Mesenchymal stem cell (in vitro differentiated cells and primary cell): Measurements from ENCODE around the gene GRXCR1.

Source experiments
- DNase-seq: peaks from one replicate; pipeline ENCODE4 v3.0.0-alpha.2; 2013
- H2AFZ ChIP-seq: one replicate; pipeline ENCODE4 v1.6.1; 2013; ENCODE audit warnings: low read depth, mild to moderate bottlenecking, control low read depth, inconsistent platforms, low read length, moderate library complexity
- H2AK5ac ChIP-seq: 2 replicates; pipeline ENCODE4 v1.6.1; 2013; ENCODE audit warnings: low read length, moderate library complexity, mild to moderate bottlenecking, inconsistent platforms; ENCODE audit not compliant: severe bottlenecking
- H2BK120ac ChIP-seq: one replicate; pipeline ENCODE4 v1.6.1; 2013; ENCODE audit warnings: low read depth, mild to moderate bottlenecking, inconsistent platforms, low read length, moderate library complexity
- H2BK12ac ChIP-seq, 2 experiments: one replicate each; pipeline ENCODE4 v1.6.1; 2013; ENCODE audit warnings: inconsistent platforms in 2 of 2, low read length in 2 of 2, mild to moderate bottlenecking in 2 of 2, moderate library complexity in 2 of 2, control low read depth in 1 of 2
- H2BK15ac ChIP-seq: one replicate; pipeline ENCODE4 v1.6.1; 2013; ENCODE audit warnings: mild to moderate bottlenecking, low read depth, inconsistent platforms; ENCODE audit not compliant: poor library complexity, severe bottlenecking
- H2BK5ac ChIP-seq: 2 replicates; pipeline ENCODE4 v1.6.1; 2013; ENCODE audit warnings: low read depth, mild to moderate bottlenecking, low read length, control low read depth, inconsistent platforms; ENCODE audit not compliant: poor library complexity, severe bottlenecking
- H3K14ac ChIP-seq, 2 experiments: one replicate each; pipeline ENCODE4 v1.6.1; 2013; ENCODE audit warnings: inconsistent platforms in 2 of 2, low read length in 2 of 2, control low read depth in 1 of 2, mild to moderate bottlenecking in 1 of 2, moderate library complexity in 1 of 2
- H3K18ac ChIP-seq, 2 experiments: one replicate each; pipeline ENCODE4 v1.6.1; 2013; ENCODE audit warnings: inconsistent platforms in 2 of 2, low read length in 2 of 2, control low read depth in 1 of 2, low read depth in 1 of 2, mild to moderate bottlenecking in 1 of 2
- H3K23ac ChIP-seq, 2 experiments: one replicate each; pipeline ENCODE4 v1.6.1; 2013; ENCODE audit warnings: inconsistent platforms in 2 of 2, low read length in 2 of 2, mild to moderate bottlenecking in 2 of 2, moderate library complexity in 2 of 2, control low read depth in 1 of 2
- H3K27ac ChIP-seq: 2 replicates; pipeline ENCODE4 v1.5.1; 2013; ENCODE audit warnings: mild to moderate bottlenecking, moderate library complexity, low read length, control low read depth, inconsistent platforms; ENCODE audit not compliant: poor library complexity, severe bottlenecking
- H3K27me3 ChIP-seq, 2 experiments: 2 replicates each; pipeline versions ENCODE4 v1.6.1 to v1.7.0; 2013; ENCODE audit warnings: low read length in 2 of 2, mild to moderate bottlenecking in 2 of 2, moderate library complexity in 2 of 2, control low read depth in 1 of 2, inconsistent platforms in 1 of 2; ENCODE audit not compliant: control insufficient read depth in 1 of 2, insufficient read depth in 1 of 2
- H3K36me3 ChIP-seq, 2 experiments: 2 replicates each; pipeline versions ENCODE4 v1.6.1 to v1.7.0; 2013; ENCODE audit warnings: low read length in 2 of 2, control low read depth in 1 of 2, inconsistent platforms in 1 of 2, low read depth in 1 of 2, mild to moderate bottlenecking in 1 of 2; ENCODE audit not compliant: insufficient read depth in 2 of 2, control insufficient read depth in 1 of 2
- H3K4ac ChIP-seq, 2 experiments: one replicate each; pipeline ENCODE4 v1.6.1; 2013; ENCODE audit warnings: inconsistent platforms in 2 of 2, low read length in 2 of 2, mild to moderate bottlenecking in 2 of 2, moderate library complexity in 2 of 2, control low read depth in 1 of 2, low read depth in 1 of 2
- H3K4me1 ChIP-seq: 2 replicates; pipeline ENCODE4 v1.6.1; 2013; ENCODE audit warnings: low read depth, low read length, control low read depth; ENCODE audit not compliant: control insufficient read depth, insufficient read depth
- H3K4me2 ChIP-seq: 2 replicates; pipeline ENCODE4 v1.6.1; 2013; ENCODE audit warnings: low read length, mild to moderate bottlenecking, inconsistent platforms; ENCODE audit not compliant: poor library complexity, severe bottlenecking
- H3K4me3 ChIP-seq, 2 experiments: 2 replicates each; pipeline versions ENCODE4 v1.5.1 to v1.7.0; 2013; ENCODE audit warnings: low read length in 2 of 2, mild to moderate bottlenecking in 2 of 2, control low read depth in 1 of 2, low read depth in 1 of 2; ENCODE audit not compliant: insufficient read depth in 1 of 2
- H3K79me1 ChIP-seq: replicated peaks from 2 replicates; pipeline ENCODE4 v1.6.1; 2013; ENCODE audit warnings: mild to moderate bottlenecking, control low read depth, low read length, inconsistent platforms; ENCODE audit not compliant: poor library complexity, severe bottlenecking
- H3K9ac ChIP-seq: 2 replicates; pipeline ENCODE4 v1.7.0; 2013; ENCODE audit warnings: mild to moderate bottlenecking, low read length, moderate library complexity
- H3K9me3 ChIP-seq: 2 replicates; pipeline ENCODE4 v1.7.0; 2013; ENCODE audit warnings: mild to moderate bottlenecking, low read length; ENCODE audit not compliant: control insufficient read depth
- H4K8ac ChIP-seq: one replicate; pipeline ENCODE4 v1.6.1; 2013; ENCODE audit warnings: inconsistent platforms, mild to moderate bottlenecking, low read length, moderate library complexity
- H4K91ac ChIP-seq: one replicate; pipeline ENCODE4 v1.6.1; 2013; ENCODE audit warnings: mild to moderate bottlenecking, low read length, inconsistent platforms
- WGBS: methylation state at CpG from one replicate; pipeline ENCODE4 v1.1.7; 2013; ENCODE audit warnings: mixed read lengths; 5-methylcytosine and 5-hydroxymethylcytosine counted together

The GRXCR1 gene

GRCh38 chr4:42955746-42956505, 63.4 kb downstream of the GRXCR1 start:
- Histone ChIP-seq H4K8ac (no peak overlapping the region), H3K4me3 (no peak overlapping the region), H2AFZ (no peak overlapping the region), H3K9me3 (no peaks in the 10 kb centered on the region), H4K91ac (no peak overlapping the region), H3K18ac (no peak overlapping the region), H2BK15ac (no peak overlapping the region), H3K36me3 (no peaks in the 10 kb centered on the region), H3K9ac (no peak overlapping the region), H2BK12ac (no peak overlapping the region), H3K14ac (no peak overlapping the region), H3K27me3 (no peaks in the 10 kb centered on the region), H3K27ac (no peak overlapping the region), H2BK120ac (no peak overlapping the region), H3K4me1 (no peaks in the 10 kb centered on the region), H3K79me1 (no peaks in the 10 kb centered on the region), H3K23ac (no peak overlapping the region), H2BK5ac (no peak overlapping the region), H3K4ac (no peak overlapping the region), H2AK5ac (no peak overlapping the region), H3K4me2 (no peak overlapping the region)
- WGBS = 69% methylated on average over 5 of the region's 5 CpGs
- no peak for DNase-seq

DNA sequence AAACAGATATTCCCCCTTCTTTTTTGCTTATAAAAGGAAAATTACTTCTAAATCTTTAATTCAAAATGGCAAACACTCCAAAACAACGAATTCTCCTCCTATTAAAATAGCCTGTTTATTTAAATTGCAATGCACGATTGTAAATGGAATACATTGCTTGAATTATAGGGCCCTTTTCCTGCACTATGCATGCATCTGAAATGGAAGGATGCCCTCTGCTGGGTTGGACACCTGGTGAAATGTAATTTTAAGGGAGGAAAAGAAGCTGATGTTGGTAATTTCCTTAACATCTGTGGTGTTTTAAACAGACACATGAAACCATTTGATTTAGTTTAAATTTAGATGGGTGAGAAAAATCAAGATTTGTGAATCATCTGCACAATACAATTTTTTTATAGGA, 72.8 kb downstream of the GRXCR1 start:
- Histone ChIP-seq H3K9me3 (no peaks in the 10 kb centered on the region), H4K8ac (no peak overlapping the region), H2AFZ (no peak overlapping the region), H3K23ac (no peak overlapping the region), H3K27ac (no peak overlapping the region), H2BK15ac (no peak overlapping the region), H3K4ac (no peak overlapping the region), H3K9ac (no peak overlapping the region), H2AK5ac (no peak overlapping the region), H2BK120ac (no peak overlapping the region), H3K79me1 (no peaks in the 10 kb centered on the region), H3K14ac (no peak overlapping the region), H3K18ac (no peak overlapping the region), H3K4me3 (no peak overlapping the region), H3K27me3 (no peaks in the 10 kb centered on the region), H2BK5ac (no peak overlapping the region), H2BK12ac (no peak overlapping the region), H3K4me1 (no peaks in the 10 kb centered on the region), H3K36me3 (no peaks in the 10 kb centered on the region), H3K4me2 (no peak overlapping the region), H4K91ac (no peak overlapping the region)
- 20% methylated on average over 2 of the region's 2 CpGs for WGBS
- DNase-seq = no peak

- Histone ChIP-seq H2BK120ac (no peak overlapping the region), H2BK5ac (no peak overlapping the region), H3K4me3 (no peak overlapping the region), H3K4ac (no peak overlapping the region), H3K27me3 (no peaks in the 10 kb centered on the region), H3K27ac (no peak overlapping the region), H3K4me2 (no peak overlapping the region), H2BK15ac (no peak overlapping the region), H3K14ac (no peak overlapping the region), H3K4me1 (no peaks in the 10 kb centered on the region), H2AK5ac (no peak overlapping the region), H3K36me3 (no peaks in the 10 kb centered on the region), H3K9me3 (peaks cover 17% of the 10 kb centered on the region), H2BK12ac (no peak overlapping the region), H4K8ac (no peak overlapping the region), H4K91ac (no peak overlapping the region), H3K79me1 (no peaks in the 10 kb centered on the region), H3K9ac (no peak overlapping the region), H3K18ac (no peak overlapping the region), H2AFZ (no peak overlapping the region), H3K23ac (no peak overlapping the region)
- DNase-seq = no peak
Observed at GRCh38 chr4:42985976-42986375, 93.5 kb downstream of the GRXCR1 start.

GRCh38 chr4:42995343-42995944, 102.9 kb downstream of the GRXCR1 start:
- H3K36me3 ChIP-seq = no peaks in the 10 kb centered on the region
- no peak overlapping the region for H2BK15ac ChIP-seq
- no peak overlapping the region for H3K9ac ChIP-seq
- no peak overlapping the region for H3K4ac ChIP-seq
- no peaks in the 10 kb centered on the region for H3K4me1 ChIP-seq
- H4K91ac ChIP-seq = no peak overlapping the region
- H3K27ac ChIP-seq = no peak overlapping the region
- no peak overlapping the region for H3K14ac ChIP-seq
- no peak overlapping the region for H2BK5ac ChIP-seq
- WGBS = 100% methylated on average over 1 of the region's 6 CpGs
- no peaks in the 10 kb centered on the region for H3K9me3 ChIP-seq
- H3K4me3 ChIP-seq = no peak overlapping the region
- H2BK120ac ChIP-seq = no peak overlapping the region
- no peak overlapping the region for H2BK12ac ChIP-seq
- H4K8ac ChIP-seq = no peak overlapping the region
- no peak overlapping the region for H2AK5ac ChIP-seq
- H3K4me2 ChIP-seq = no peak overlapping the region
- H3K79me1 ChIP-seq = no peaks in the 10 kb centered on the region
- H3K23ac ChIP-seq = no peak overlapping the region
- H3K27me3 ChIP-seq = no peaks in the 10 kb centered on the region
- H2AFZ ChIP-seq = no peak overlapping the region
- DNase-seq = peak; percentile 19
- H3K18ac ChIP-seq = no peak overlapping the region
